SK-N-SH treated with all-trans-retinoic acid at 6 μM for 48 hours (cell line): ENCODE data around the gene ADAD1.

Experiments
- ARNTL ChIP-seq: fragments of 450-650 bp; formaldehyde crosslinking; IDR thresholded peaks from 2 replicates; pipeline ENCODE4 v1.5.0; 2020; ENCODE audit warnings: low read depth, mild to moderate bottlenecking, moderate library complexity, borderline replicate concordance
- CREB5 ChIP-seq: fragments of 250-450 bp; sonication (Bioruptor Pico); IDR thresholded peaks from 2 replicates; pipeline ENCODE4 v1.5.1; 2020; ENCODE audit warnings: low read depth, mild to moderate bottlenecking, moderate library complexity
- CSDC2 ChIP-seq: fragments of 250-450 bp; sonication (Bioruptor Pico); IDR thresholded peaks from 2 replicates; pipeline ENCODE4 v1.5.0; 2020; ENCODE audit warnings: mild to moderate bottlenecking, moderate library complexity
- ESRRG ChIP-seq: fragments of 250-450 bp; sonication (Bioruptor Pico); IDR thresholded peaks from 2 replicates; pipeline ENCODE4 v1.6.1; 2021; ENCODE audit warnings: mild to moderate bottlenecking
- ISL1 ChIP-seq: fragments of 250-450 bp; sonication (Bioruptor Pico); IDR thresholded peaks from 2 replicates; pipeline ENCODE4 v2.1.2; 2022; ENCODE audit warnings: mild to moderate bottlenecking, moderate library complexity
- OSR1 ChIP-seq: fragments of 250-450 bp; sonication (Bioruptor Pico); IDR thresholded peaks from 2 replicates; pipeline ENCODE4 v1.8.0; 2022; ENCODE audit warnings: moderate library complexity, mild to moderate bottlenecking, inconsistent platforms
- PATZ1 ChIP-seq: fragments of 250-450 bp; sonication (Bioruptor Pico); IDR thresholded peaks from 2 replicates; pipeline ENCODE4 v1.8.0; 2020; ENCODE audit warnings: mild to moderate bottlenecking, moderate library complexity, borderline replicate concordance
- POU6F1 ChIP-seq: fragments of 250-450 bp; sonication (Bioruptor Pico); IDR thresholded peaks from 2 replicates; pipeline ENCODE4 v1.8.0; 2021; ENCODE audit warnings: low read depth, mild to moderate bottlenecking, moderate library complexity, borderline replicate concordance
- SNAI2 ChIP-seq: fragments of 250-450 bp; sonication (Bioruptor Pico); IDR thresholded peaks from 2 replicates; pipeline ENCODE4 v1.5.0; 2020; ENCODE audit warnings: mild to moderate bottlenecking, moderate library complexity
- TCF4 ChIP-seq: fragments of 250-450 bp; sonication (Bioruptor Pico); IDR thresholded peaks from 2 replicates; pipeline ENCODE4 v1.8.0; 2021; ENCODE audit warnings: mild to moderate bottlenecking, moderate library complexity, borderline replicate concordance
- TOX ChIP-seq: fragments of 250-450 bp; sonication (Bioruptor Pico); IDR thresholded peaks from 2 replicates; pipeline ENCODE4 v1.8.0; 2021; ENCODE audit warnings: mild to moderate bottlenecking, moderate library complexity, borderline replicate concordance
- TSHZ2 ChIP-seq: fragments of 250-450 bp; sonication (Bioruptor Pico); IDR thresholded peaks from 2 replicates; pipeline ENCODE4 v1.5.0; 2020; ENCODE audit warnings: mild to moderate bottlenecking, moderate library complexity
- ZC3H10 ChIP-seq: fragments of 250-450 bp; sonication (Bioruptor Pico); IDR thresholded peaks from 2 replicates; pipeline ENCODE4 v1.5.1; 2021; ENCODE audit warnings: mild to moderate bottlenecking, moderate library complexity
- ZFP3 ChIP-seq: fragments of 250-450 bp; sonication (Bioruptor Pico); IDR thresholded peaks from 2 replicates; pipeline ENCODE4 v1.5.0; 2020; ENCODE audit warnings: mild to moderate bottlenecking, moderate library complexity

GRCh38 chr4:122360754-122361153, 18.1 kb upstream of the ADAD1 start:
- TF ChIP-seq PATZ1 (CRISPR knock-in tag): no peak
- no peak for TF ChIP-seq ZFP3 (CRISPR knock-in tag)
- no peak for TF ChIP-seq OSR1 (CRISPR knock-in tag)
- no peak for TF ChIP-seq ZC3H10
- no peak for TF ChIP-seq CSDC2 (CRISPR knock-in tag)
- no peak for TF ChIP-seq TSHZ2 (CRISPR knock-in tag)
- TF ChIP-seq TOX (CRISPR knock-in tag): no peak
- TF ChIP-seq SNAI2: no peak
- no peak for TF ChIP-seq ARNTL (CRISPR knock-in tag)
- TF ChIP-seq TCF4 (CRISPR knock-in tag): no peak
- TF ChIP-seq CREB5 (CRISPR knock-in tag): no peak
- no peak for TF ChIP-seq ESRRG (CRISPR knock-in tag)
- TF ChIP-seq POU6F1 (CRISPR knock-in tag): no peak
- TF ChIP-seq ISL1 (CRISPR knock-in tag): no peak
